NCI-H2227 (cell line): ENCODE data around the gene CORO1C.

Experiments used
- DNase-seq: peaks from one replicate; lab custom pipeline; 2025; ENCODE audit not compliant: unreplicated experiment; lab: John Stamatoyannopoulos, UW

CORO1C gene

GRCh38 chr12:108700833-108701541, 30.3 kb downstream of the CORO1C start:
- no peak for DNase-seq

- no peak for DNase-seq
Measured at GRCh38 chr12:108699955-108700563, 31.3 kb downstream of the CORO1C start.

GRCh38 chr12:108697905-108698304, 33.4 kb downstream of the CORO1C start:
- DNase-seq, result no peak

GRCh38 chr12:108696996-108697290, 34.4 kb downstream of the CORO1C start:
- no peak for DNase-seq

GRCh38 chr12:108696111-108696995, 35.0 kb downstream of the CORO1C start:
- DNase-seq, result peak; percentile 51

- no peak for DNase-seq
Measured at GRCh38 chr12:108694812-108695278, 36.5 kb downstream of the CORO1C start.

- DNase-seq, result no peak
Measured at GRCh38 chr12:108693751-108694150, 37.6 kb downstream of the CORO1C start.

GRCh38 chr12:108693186-108693730, 38.1 kb downstream of the CORO1C start:
- no peak for DNase-seq

GRCh38 chr12:108691998-108692808, 39.1 kb downstream of the CORO1C start:
- peak; percentile 54 for DNase-seq

GRCh38 chr12:108691175-108691997, 39.9 kb downstream of the CORO1C start:
- DNase-seq, result peak; percentile 94

GRCh38 chr12:108690542-108691174, 40.7 kb downstream of the CORO1C start:
- DNase-seq, result no peak

- no peak for DNase-seq
Measured at GRCh38 chr12:108690191-108690518, 41.2 kb downstream of the CORO1C start.

GRCh38 chr12:108689314-108690190, 41.8 kb downstream of the CORO1C start:
- no peak for DNase-seq

GRCh38 chr12:108686780-108687179, 44.5 kb downstream of the CORO1C start:
- no peak for DNase-seq

GRCh38 chr12:108685469-108686260, 45.7 kb downstream of the CORO1C start:
- no peak for DNase-seq

- no peak for DNase-seq
Measured at GRCh38 chr12:108683906-108684556, 47.3 kb downstream of the CORO1C start.

- DNase-seq, result no peak
Measured at GRCh38 chr12:108681317-108681716, 50.0 kb downstream of the CORO1C start.
